ENCODE measurements around the gene TMEM196. TPM values are rescaled to one million over a fixed set of nuclear protein-coding genes. Genes with fewer than 3 reads are reported as not detected.

Gene TMEM196
- total and polyA plus RNA-seq, 2 experiments from 2014 or later, result 0.11 TPM; not detected in 1

DNA sequence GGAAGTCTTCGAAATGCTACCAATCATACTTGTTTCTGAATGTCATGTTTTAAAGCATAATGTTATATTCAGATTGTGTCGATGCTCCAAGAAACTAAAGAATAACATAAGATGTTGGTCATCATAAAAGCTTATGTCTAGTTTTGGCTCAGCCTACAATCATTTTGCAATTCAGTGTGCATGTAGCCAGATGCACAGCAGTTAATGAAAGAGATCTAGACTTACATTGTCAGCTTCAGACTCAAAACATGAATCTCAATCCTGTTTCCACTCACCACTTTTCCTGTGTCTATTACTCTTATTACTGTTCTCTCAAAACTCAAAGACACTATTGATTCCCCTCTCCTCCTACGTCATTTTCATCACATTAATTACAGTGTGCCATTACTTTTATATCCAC lies 21.4 kb downstream of the TMEM196 start:
- no peak overlapping the region for H3K4me3 Mint-ChIP-seq

DNA sequence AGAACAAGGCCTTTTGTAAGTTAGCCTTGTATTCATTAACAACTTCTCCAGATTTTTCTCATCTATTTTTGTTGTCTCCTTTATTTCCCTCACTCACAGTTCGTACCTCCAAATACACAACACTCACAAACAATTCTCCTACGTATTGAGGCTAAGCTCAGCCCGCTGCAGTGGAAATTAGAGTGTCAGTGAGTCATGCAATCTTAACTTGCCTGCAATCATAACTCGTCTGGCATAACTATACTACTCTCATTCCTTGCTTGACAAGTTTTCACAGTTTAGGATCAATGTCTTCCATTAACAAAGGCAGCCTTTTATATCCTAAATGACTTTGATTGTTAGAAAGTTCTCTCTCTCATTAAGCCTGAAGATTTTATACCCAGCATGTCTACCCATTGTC lies 23.8 kb downstream of the TMEM196 start:
- no peaks in the 10 kb centered on the region for H3K27me3 ChIP-seq (ENCODE audit: insufficient read depth)
- H3K27ac Mint-ChIP-seq, result no peak overlapping the region
- H3K27me3 Mint-ChIP-seq (ENCODE audit: insufficient read depth, low read depth, poor library complexity), result no peaks in the 10 kb centered on the region
- H3K79me2 ChIP-seq (replicated peaks; ENCODE audit: insufficient read depth), result no peaks in the 10 kb centered on the region
- no peak for ATAC-seq
- no peaks in the 10 kb centered on the region for H3F3A ChIP-seq (replicated peaks; ENCODE audit: low read depth)
- no peaks in the 10 kb centered on the region for H4K20me1 ChIP-seq (replicated peaks; ENCODE audit: insufficient read depth)
- no peak overlapping the region for H3K27ac ChIP-seq (ENCODE audit: low read depth)
- no peaks in the 10 kb centered on the region for H3K4me1 ChIP-seq (ENCODE audit: insufficient read depth)
- H3K4me1 Mint-ChIP-seq, result no peaks in the 10 kb centered on the region
- H3K4me3 ChIP-seq, result no peak overlapping the region
- H3K4me3 Mint-ChIP-seq, result no peak overlapping the region
- H2AFZ ChIP-seq, result peak overlapping the region; percentile 49; the same call in 1 of the 2 replicates
- H3K4me2 ChIP-seq, result no peak overlapping the region
- no peak for DNase-seq (ENCODE audit: low spot score)
- no peaks in the 10 kb centered on the region for H3K9me2 ChIP-seq (ENCODE audit: insufficient read depth)
- no peaks in the 10 kb centered on the region for H3K36me3 ChIP-seq (ENCODE audit: insufficient read depth)
- H3K9me3 Mint-ChIP-seq, result no peaks in the 10 kb centered on the region
- no peaks in the 10 kb centered on the region for H3K36me3 Mint-ChIP-seq (ENCODE audit: low read depth)
- no peak for TF ChIP-seq CREB1 (CRISPR knock-in tag; IDR thresholded peaks at IDR 0.05; ENCODE audit: low read depth)
- TF ChIP-seq JUNB (IDR thresholded peaks at IDR 0.05; ENCODE audit: unreplicated experiment), result no peak
- TF ChIP-seq, protein P1, sequence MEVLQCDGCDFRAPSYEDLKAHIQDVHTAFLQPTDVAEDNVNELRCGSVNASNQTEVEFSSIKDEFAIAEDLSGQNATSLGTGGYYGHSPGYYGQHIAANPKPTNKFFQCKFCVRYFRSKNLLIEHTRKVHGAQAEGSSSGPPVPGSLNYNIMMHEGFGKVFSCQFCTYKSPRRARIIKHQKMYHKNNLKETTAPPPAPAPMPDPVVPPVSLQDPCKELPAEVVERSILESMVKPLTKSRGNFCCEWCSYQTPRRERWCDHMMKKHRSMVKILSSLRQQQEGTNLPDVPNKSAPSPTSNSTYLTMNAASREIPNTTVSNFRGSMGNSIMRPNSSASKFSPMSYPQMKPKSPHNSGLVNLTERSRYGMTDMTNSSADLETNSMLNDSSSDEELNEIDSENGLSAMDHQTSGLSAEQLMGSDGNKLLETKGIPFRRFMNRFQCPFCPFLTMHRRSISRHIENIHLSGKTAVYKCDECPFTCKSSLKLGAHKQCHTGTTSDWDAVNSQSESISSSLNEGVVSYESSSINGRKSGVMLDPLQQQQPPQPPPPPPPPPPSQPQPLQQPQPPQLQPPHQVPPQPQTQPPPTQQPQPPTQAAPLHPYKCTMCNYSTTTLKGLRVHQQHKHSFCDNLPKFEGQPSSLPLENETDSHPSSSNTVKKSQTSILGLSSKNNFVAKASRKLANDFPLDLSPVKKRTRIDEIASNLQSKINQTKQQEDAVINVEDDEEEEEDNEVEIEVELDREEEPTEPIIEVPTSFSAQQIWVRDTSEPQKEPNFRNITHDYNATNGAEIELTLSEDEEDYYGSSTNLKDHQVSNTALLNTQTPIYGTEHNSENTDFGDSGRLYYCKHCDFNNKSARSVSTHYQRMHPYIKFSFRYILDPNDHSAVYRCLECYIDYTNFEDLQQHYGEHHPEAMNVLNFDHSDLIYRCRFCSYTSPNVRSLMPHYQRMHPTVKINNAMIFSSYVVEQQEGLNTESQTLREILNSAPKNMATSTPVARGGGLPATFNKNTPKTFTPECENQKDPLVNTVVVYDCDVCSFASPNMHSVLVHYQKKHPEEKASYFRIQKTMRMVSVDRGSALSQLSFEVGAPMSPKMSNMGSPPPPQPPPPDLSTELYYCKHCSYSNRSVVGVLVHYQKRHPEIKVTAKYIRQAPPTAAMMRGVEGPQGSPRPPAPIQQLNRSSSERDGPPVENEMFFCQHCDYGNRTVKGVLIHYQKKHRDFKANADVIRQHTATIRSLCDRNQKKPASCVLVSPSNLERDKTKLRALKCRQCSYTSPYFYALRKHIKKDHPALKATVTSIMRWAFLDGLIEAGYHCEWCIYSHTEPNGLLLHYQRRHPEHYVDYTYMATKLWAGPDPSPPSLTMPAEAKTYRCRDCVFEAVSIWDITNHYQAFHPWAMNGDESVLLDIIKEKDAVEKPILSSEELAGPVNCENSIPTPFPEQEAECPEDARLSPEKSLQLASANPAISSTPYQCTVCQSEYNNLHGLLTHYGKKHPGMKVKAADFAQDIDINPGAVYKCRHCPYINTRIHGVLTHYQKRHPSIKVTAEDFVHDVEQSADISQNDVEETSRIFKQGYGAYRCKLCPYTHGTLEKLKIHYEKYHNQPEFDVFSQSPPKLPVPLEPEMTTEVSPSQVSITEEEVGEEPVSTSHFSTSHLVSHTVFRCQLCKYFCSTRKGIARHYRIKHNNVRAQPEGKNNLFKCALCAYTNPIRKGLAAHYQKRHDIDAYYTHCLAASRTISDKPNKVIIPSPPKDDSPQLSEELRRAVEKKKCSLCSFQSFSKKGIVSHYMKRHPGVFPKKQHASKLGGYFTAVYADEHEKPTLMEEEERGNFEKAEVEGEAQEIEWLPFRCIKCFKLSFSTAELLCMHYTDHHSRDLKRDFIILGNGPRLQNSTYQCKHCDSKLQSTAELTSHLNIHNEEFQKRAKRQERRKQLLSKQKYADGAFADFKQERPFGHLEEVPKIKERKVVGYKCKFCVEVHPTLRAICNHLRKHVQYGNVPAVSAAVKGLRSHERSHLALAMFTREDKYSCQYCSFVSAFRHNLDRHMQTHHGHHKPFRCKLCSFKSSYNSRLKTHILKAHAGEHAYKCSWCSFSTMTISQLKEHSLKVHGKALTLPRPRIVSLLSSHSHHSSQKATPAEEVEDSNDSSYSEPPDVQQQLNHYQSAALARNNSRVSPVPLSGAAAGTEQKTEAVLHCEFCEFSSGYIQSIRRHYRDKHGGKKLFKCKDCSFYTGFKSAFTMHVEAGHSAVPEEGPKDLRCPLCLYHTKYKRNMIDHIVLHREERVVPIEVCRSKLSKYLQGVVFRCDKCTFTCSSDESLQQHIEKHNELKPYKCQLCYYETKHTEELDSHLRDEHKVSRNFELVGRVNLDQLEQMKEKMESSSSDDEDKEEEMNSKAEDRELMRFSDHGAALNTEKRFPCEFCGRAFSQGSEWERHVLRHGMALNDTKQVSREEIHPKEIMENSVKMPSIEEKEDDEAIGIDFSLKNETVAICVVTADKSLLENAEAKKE (CRISPR knock-in tag; IDR thresholded peaks at IDR 0.05), result no peak
- no peak for TF ChIP-seq ZNF114 (CRISPR knock-in tag; IDR thresholded peaks at IDR 0.05)
- no peak for TF ChIP-seq ZNF331 (CRISPR knock-in tag; IDR thresholded peaks at IDR 0.05; ENCODE audit: low read depth)
- TF ChIP-seq STAT1 (IDR thresholded peaks at IDR 0.05; ENCODE audit: unreplicated experiment), result no peak
- TF ChIP-seq EZH2phosphoT487 (IDR thresholded peaks at IDR 0.05; ENCODE audit: unreplicated experiment), result no peak

More for the DNA sequence above, 21.4 kb downstream of the TMEM196 start:
- Mint-ChIP-seq H3K27me3 (ENCODE audit: insufficient read depth, low read depth, poor library complexity) (no peaks in the 10 kb centered on the region), H3K27ac (no peak overlapping the region), H3K36me3 (ENCODE audit: low read depth) (no peaks in the 10 kb centered on the region), H3K9me3 (no peaks in the 10 kb centered on the region), H3K4me1 (no peaks in the 10 kb centered on the region)
- no peak overlapping the region for H3K4me3 ChIP-seq
- no peak for TF ChIP-seq STAT1 (IDR thresholded peaks at IDR 0.05; ENCODE audit: unreplicated experiment)
- TF ChIP-seq POLR2AphosphoS5 (IDR thresholded peaks at IDR 0.05; ENCODE audit: low read depth), result no peak
- TF ChIP-seq, protein P2, sequence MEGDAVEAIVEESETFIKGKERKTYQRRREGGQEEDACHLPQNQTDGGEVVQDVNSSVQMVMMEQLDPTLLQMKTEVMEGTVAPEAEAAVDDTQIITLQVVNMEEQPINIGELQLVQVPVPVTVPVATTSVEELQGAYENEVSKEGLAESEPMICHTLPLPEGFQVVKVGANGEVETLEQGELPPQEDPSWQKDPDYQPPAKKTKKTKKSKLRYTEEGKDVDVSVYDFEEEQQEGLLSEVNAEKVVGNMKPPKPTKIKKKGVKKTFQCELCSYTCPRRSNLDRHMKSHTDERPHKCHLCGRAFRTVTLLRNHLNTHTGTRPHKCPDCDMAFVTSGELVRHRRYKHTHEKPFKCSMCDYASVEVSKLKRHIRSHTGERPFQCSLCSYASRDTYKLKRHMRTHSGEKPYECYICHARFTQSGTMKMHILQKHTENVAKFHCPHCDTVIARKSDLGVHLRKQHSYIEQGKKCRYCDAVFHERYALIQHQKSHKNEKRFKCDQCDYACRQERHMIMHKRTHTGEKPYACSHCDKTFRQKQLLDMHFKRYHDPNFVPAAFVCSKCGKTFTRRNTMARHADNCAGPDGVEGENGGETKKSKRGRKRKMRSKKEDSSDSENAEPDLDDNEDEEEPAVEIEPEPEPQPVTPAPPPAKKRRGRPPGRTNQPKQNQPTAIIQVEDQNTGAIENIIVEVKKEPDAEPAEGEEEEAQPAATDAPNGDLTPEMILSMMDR (conservative IDR thresholded peaks at IDR 0.05; ENCODE audit: low read depth in 2 of 2), result no peak
- TF ChIP-seq, protein P3, sequence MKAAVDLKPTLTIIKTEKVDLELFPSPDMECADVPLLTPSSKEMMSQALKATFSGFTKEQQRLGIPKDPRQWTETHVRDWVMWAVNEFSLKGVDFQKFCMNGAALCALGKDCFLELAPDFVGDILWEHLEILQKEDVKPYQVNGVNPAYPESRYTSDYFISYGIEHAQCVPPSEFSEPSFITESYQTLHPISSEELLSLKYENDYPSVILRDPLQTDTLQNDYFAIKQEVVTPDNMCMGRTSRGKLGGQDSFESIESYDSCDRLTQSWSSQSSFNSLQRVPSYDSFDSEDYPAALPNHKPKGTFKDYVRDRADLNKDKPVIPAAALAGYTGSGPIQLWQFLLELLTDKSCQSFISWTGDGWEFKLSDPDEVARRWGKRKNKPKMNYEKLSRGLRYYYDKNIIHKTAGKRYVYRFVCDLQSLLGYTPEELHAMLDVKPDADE (IDR thresholded peaks at IDR 0.05), result no peak
- no peaks in the 10 kb centered on the region for H3K79me2 ChIP-seq (replicated peaks; ENCODE audit: insufficient read depth)
- H3K9me2 ChIP-seq (ENCODE audit: insufficient read depth), result no peaks in the 10 kb centered on the region
- H3K36me3 ChIP-seq (ENCODE audit: insufficient read depth), result no peaks in the 10 kb centered on the region
- H3K27me3 ChIP-seq (ENCODE audit: insufficient read depth), result no peaks in the 10 kb centered on the region
- no peak overlapping the region for H3K4me2 ChIP-seq
- no peaks in the 10 kb centered on the region for H3K4me1 ChIP-seq (ENCODE audit: insufficient read depth)
- DNase-seq (ENCODE audit: low spot score) (no peak), ATAC-seq (no peak)
- no peaks in the 10 kb centered on the region for H4K20me1 ChIP-seq (replicated peaks; ENCODE audit: insufficient read depth)
- no peak overlapping the region for H2AFZ ChIP-seq
- no peaks in the 10 kb centered on the region for H3F3A ChIP-seq (replicated peaks; ENCODE audit: low read depth)
- no peak overlapping the region for H3K27ac ChIP-seq (ENCODE audit: low read depth)

Data from GM23338 (cell line).